ENCODE results near the gene LGALS9B. TPM values are rescaled to one million over a fixed set of nuclear protein-coding genes. Genes with fewer than 3 reads are reported as not detected.
"Not testable (repeated sequence)": the region's sequence is repeated elsewhere in the genome, so short reads cannot be mapped to it uniquely, and the experiment has no call there.

LGALS9B gene
- total RNA-seq, 1 experiment from 2014 or later = not detected

GRCh38 chr17:20400559-20401305 lies 66.6 kb downstream of the LGALS9B start:
- not testable (repeated sequence) for H3K36me3 ChIP-seq; H3K4me3 ChIP-seq; H3K27ac ChIP-seq; DNase-seq; H3K9me3 ChIP-seq (replicated peaks); H3K27me3 ChIP-seq; H3K4me1 ChIP-seq

Other genes starting within 250 kb of the LGALS9B start
- not detected in 2 replicates for gene CDRT15L2, start 112.2 kb upstream of the LGALS9B start, total RNA-seq (2014; rRNA removed; shearing (Covaris generic))